ENCODE measurements around the gene ARSA. TPM values are rescaled to one million over a fixed set of nuclear protein-coding genes. Genes with fewer than 3 reads are reported as not detected.
"Not testable (repeated sequence)": the region's sequence is repeated elsewhere in the genome, so short reads cannot be mapped to it uniquely, and the experiment has no call there.

The ARSA gene
- polyA plus RNA-seq, 1 experiment = 36.9 TPM

DNA sequence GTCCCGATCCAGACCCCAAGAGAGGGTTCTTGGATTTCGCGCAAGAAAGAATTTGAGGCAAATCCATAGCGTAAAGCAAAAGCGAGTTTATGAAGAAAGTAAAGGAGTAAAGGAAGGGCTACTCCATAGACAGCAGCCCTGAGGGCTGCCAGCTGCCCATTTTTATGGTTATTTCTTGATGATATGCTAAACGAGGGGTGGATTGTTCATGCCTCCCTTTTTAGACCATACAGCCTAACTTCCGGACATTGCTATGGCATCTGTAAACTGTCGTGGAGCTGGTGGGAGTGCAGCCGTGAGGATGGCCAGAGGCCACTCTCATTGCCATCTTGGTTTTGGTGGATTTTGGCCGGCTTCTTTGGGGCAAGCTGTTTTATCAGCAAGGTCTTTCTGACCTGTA is 25.3 kb upstream of the ARSA start:
- no peak for DNase-seq (ENCODE audit: low read depth)
- CTCF ChIA-PET = no interaction called here
- H3K36me3 ChIP-seq (ENCODE audit: control insufficient read depth, insufficient read depth, low read length) = no peaks in the 10 kb centered on the region
- POLR2A ChIA-PET = no interaction called here
- no peaks in the 10 kb centered on the region for H3K27me3 ChIP-seq (ENCODE audit: control insufficient read depth, insufficient read depth, low read length)
- TF ChIP-seq CTCF (IDR thresholded peaks at IDR 0.05; ENCODE audit: insufficient read depth, low read depth, low read length) = no peak
- no peak overlapping the region for H3K4me3 ChIP-seq (ENCODE audit: low read depth, low read length)

DNA sequence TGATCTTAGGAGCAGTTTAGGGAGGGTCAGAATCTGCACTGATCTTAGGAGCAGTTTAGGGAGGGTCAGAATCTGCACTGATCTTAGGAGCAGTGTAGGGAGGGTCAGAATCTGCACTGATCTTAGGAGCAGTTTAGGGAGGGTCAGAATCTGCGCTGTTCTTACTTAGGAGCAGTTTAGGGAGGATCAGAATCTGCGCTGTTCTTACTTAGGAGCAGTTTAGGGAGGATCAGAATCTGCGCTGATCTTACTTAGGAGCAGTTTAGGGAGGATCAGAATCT is 15.8 kb upstream of the ARSA start:
- POLR2A ChIA-PET; DNase-seq (ENCODE audit: low read depth); H3K4me3 ChIP-seq (ENCODE audit: low read depth, low read length); H3K36me3 ChIP-seq (ENCODE audit: control insufficient read depth, insufficient read depth, low read length); CTCF ChIA-PET: not testable (repeated sequence)
- peaks cover 28% of the 10 kb centered on the region for H3K27me3 ChIP-seq (ENCODE audit: control insufficient read depth, insufficient read depth, low read length)

- POLR2A ChIA-PET; DNase-seq (ENCODE audit: low read depth); H3K36me3 ChIP-seq (ENCODE audit: control insufficient read depth, insufficient read depth, low read length); H3K4me3 ChIP-seq (ENCODE audit: low read depth, low read length); CTCF ChIA-PET: not testable (repeated sequence)
- H3K27me3 ChIP-seq (ENCODE audit: control insufficient read depth, insufficient read depth, low read length) = peaks cover 28% of the 10 kb centered on the region
These were observed 15.3 kb upstream of the ARSA start for GRCh38 chr22:50643021-50643820.

DNA sequence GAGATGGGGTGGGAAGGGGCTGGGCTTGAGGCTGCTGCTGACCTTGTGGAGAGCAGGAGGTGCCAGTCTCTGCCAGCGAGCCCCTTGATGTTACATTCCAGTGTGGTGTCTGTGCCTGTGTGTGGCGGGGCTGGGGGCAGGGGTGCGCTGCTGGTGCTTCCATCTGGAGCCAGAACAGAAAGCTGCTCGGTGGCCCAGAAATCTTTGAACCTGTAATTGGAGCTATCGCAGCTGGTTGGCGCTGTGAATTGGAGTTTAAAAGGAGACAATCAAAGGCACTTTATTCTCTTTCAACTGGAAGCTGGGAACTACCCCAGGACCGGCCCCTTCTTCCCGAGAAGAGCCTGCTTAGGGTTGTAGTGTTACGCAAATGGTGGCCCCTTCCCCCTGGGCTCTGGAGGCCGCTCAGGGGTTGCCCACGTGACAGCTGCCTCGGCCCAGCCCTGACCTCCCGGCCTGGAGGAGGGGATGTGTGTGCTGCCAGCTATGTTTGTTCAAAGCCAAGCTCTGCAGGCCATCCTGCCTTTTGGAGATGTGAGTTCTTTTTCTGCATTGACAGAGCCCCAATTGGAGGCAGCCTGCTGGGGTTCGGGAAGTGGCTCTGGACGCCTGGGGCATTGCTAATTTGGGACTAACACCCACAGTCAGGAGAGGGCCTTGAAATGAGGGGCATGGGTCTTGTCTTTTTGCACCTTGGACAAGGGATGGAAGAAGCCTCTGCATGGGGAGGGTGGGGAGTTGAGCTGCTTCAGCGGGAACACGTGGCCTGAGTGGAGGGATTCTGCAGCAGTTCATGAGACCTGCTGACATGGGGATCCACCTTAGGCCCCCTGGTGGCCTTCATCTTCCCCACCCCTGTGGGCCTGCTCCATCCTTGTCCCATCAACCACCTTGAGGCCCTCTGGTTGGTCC is 14.0 kb upstream of the ARSA start:
- H3K27me3 ChIP-seq (ENCODE audit: control insufficient read depth, insufficient read depth, low read length) = peaks cover 28% of the 10 kb centered on the region
- no peak for DNase-seq (ENCODE audit: low read depth)
- peak; percentile 43 for TF ChIP-seq CTCF (IDR thresholded peaks at IDR 0.05; ENCODE audit: insufficient read depth, low read depth, low read length)
- ChIA-PET POLR2A (no interaction called here), CTCF (interaction anchor here (1.3 kb wide), 1 partner anchor 9 kb away, joined by 4 read pairs; no protein-coding TSS in a partner anchor)
- H3K4me3 ChIP-seq (ENCODE audit: low read depth, low read length) = no peak overlapping the region
- H3K36me3 ChIP-seq (ENCODE audit: control insufficient read depth, insufficient read depth, low read length) = no peaks in the 10 kb centered on the region

GRCh38 chr22:50640857-50641647 is 13.1 kb upstream of the ARSA start:
- no peak for DNase-seq (ENCODE audit: low read depth)
- POLR2A ChIA-PET = no interaction called here
- CTCF ChIA-PET = interaction anchor here (1.1 to 1.3 kb wide), 2 partner anchors 8 to 15 kb away, joined by 3 to 4 read pairs; no protein-coding TSS in a partner anchor
- TF ChIP-seq CTCF (IDR thresholded peaks at IDR 0.05; ENCODE audit: insufficient read depth, low read depth, low read length) = no peak
- no peak overlapping the region for H3K4me3 ChIP-seq (ENCODE audit: low read depth, low read length)
- H3K36me3 ChIP-seq (ENCODE audit: control insufficient read depth, insufficient read depth, low read length) = no peaks in the 10 kb centered on the region
- peaks cover 29% of the 10 kb centered on the region for H3K27me3 ChIP-seq (ENCODE audit: control insufficient read depth, insufficient read depth, low read length)

- DNase-seq (ENCODE audit: low read depth); H3K4me3 ChIP-seq (ENCODE audit: low read depth, low read length); H3K36me3 ChIP-seq (ENCODE audit: control insufficient read depth, insufficient read depth, low read length); POLR2A ChIA-PET: not testable (repeated sequence)
- CTCF ChIA-PET = interaction anchor here (1.1 kb wide), 1 partner anchor 15 kb away, joined by 3 read pairs; no protein-coding TSS in a partner anchor
- peaks cover 31% of the 10 kb centered on the region for H3K27me3 ChIP-seq (ENCODE audit: control insufficient read depth, insufficient read depth, low read length)
These were observed 12.3 kb upstream of the ARSA start for GRCh38 chr22:50640296-50640695.
